GM19395 (cell line): ENCODE data around the gene ALMS1.
"Not testable (repeated sequence)": the region's sequence is repeated elsewhere in the genome, so short reads cannot be mapped to it uniquely, and the experiment has no call there.

Source experiments
- ATAC-seq: cut with Tn5 transposase; IDR thresholded peaks from one replicate; pipeline ENCODE4 v1.9.1; 2021; ENCODE audit warnings: mild to moderate bottlenecking, moderate library complexity; ENCODE audit not compliant: unreplicated experiment

Gene ALMS1, protein sequence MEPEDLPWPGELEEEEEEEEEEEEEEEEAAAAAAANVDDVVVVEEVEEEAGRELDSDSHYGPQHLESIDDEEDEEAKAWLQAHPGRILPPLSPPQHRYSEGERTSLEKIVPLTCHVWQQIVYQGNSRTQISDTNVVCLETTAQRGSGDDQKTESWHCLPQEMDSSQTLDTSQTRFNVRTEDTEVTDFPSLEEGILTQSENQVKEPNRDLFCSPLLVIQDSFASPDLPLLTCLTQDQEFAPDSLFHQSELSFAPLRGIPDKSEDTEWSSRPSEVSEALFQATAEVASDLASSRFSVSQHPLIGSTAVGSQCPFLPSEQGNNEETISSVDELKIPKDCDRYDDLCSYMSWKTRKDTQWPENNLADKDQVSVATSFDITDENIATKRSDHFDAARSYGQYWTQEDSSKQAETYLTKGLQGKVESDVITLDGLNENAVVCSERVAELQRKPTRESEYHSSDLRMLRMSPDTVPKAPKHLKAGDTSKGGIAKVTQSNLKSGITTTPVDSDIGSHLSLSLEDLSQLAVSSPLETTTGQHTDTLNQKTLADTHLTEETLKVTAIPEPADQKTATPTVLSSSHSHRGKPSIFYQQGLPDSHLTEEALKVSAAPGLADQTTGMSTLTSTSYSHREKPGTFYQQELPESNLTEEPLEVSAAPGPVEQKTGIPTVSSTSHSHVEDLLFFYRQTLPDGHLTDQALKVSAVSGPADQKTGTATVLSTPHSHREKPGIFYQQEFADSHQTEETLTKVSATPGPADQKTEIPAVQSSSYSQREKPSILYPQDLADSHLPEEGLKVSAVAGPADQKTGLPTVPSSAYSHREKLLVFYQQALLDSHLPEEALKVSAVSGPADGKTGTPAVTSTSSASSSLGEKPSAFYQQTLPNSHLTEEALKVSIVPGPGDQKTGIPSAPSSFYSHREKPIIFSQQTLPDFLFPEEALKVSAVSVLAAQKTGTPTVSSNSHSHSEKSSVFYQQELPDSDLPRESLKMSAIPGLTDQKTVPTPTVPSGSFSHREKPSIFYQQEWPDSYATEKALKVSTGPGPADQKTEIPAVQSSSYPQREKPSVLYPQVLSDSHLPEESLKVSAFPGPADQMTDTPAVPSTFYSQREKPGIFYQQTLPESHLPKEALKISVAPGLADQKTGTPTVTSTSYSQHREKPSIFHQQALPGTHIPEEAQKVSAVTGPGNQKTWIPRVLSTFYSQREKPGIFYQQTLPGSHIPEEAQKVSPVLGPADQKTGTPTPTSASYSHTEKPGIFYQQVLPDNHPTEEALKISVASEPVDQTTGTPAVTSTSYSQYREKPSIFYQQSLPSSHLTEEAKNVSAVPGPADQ (N-terminal part only)

DNA sequence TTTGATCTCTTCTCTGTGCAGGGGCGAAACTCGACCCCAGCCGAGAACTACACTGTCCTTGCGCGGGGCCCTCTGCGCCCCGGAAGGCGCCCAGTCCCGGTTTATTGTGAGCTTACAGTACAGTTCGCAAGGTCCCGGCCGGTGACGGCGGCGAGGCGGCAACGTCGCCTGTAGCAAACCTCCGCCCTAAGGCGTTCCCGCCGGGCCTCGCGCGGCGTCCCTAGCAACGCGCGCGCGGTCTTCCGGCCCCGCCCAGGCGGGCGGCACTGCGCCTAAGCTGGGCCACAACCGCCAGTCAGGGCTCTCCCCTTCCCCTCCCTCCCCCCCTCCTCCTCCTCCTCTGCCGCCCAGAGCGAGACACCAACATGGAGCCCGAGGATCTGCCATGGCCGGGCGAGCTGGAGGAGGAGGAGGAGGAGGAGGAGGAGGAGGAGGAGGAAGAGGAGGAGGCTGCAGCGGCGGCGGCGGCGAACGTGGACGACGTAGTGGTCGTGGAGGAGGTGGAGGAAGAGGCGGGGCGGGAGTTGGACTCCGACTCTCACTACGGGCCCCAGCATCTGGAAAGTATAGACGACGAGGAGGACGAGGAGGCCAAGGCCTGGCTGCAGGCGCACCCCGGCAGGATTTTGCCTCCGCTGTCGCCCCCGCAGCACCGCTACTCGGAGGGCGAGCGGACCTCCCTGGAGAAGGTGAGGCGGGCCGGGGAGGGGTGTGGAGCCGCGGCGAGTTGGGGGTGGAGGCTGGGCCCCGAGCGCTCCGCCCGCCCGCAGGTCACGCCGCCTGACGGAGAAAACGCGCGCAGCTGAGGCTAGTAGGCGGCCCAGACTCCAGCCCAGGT lies at the start of gene ALMS1:
ALMS1 (plus strand) TSS at position 333 of the 838 bp plus-strand sequence; CDS start at position 366, 33 bp downstream.
- peak; percentile 90 for ATAC-seq

DNA sequence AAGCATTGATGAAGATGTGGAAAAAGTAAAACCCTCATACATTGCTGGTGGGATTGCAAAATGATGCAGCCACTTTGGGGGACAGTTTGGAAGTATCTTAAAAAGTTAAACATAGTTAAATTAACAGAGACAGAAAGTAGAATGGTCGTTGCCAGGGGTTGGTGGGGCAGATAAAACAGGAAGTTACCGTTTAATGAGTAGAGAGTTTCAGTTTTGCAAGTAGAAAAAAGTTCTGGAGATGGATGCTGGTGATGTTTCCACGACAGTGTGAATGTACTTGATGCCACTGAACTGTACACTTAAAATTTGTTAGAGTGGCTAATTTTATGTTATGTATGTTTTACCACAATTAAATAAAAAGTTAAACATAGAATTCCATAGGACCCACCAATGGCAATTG lies 47.8 kb upstream of the ALMS1 start:
- no peak for ATAC-seq

DNA sequence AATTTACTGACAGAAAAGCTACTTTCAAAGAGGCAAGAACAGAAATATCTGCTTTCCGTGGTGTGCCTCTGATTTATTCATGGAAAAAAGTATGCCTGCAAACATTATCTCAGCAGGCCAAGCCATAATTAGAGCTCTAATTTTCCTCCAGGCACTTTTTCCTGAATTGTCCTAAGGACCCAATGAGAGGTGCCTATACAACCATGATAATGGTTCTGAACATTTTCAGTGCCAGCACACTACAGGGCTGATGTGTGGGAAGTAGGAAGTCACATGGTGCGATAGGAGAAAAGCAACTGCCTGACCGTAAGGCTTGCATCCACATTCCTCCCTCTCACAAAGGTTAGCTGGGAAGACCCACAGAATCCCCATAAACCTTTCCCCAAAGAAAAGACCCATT lies 46.4 kb upstream of the ALMS1 start:
- ATAC-seq: no peak

DNA sequence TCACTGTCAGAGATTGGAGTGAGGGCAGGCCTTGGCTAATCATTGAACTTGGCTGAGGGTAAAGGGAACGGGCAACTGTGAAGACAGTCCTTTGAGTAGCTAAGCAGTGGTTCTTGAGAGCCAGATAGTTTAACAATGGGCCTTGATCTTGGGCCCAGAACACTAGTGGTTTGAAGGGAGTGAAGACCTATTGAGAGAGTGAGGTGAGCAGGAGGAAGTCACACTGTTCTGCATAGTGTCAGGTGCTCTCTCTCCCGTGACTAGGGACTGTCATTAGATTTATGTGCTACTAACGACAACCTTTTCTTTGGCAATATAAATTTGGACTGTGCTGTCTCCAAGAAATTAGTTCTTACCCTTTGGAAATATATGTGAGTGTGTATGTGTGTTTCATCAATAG lies 44.6 kb upstream of the ALMS1 start:
- ATAC-seq: no peak

DNA sequence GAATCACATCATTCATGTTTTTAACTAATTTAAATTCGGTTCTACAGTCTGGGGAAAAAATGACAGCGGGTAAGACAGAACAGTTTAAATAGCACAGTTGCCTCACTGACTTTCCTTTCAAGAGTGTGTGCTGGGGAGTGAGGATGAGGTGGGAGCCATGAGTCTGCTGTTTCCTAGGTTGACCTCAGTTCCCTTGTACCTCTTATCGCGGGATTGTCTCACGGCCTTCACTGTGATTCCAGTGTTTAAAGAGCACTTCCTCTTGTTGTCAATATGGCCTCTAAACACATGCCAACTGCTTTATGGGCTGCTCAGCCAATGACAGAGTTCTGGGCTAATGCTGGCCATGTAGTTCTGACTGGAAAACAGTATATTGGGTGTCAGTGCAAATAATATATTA lies 41.6 kb upstream of the ALMS1 start:
- no peak for ATAC-seq

DNA sequence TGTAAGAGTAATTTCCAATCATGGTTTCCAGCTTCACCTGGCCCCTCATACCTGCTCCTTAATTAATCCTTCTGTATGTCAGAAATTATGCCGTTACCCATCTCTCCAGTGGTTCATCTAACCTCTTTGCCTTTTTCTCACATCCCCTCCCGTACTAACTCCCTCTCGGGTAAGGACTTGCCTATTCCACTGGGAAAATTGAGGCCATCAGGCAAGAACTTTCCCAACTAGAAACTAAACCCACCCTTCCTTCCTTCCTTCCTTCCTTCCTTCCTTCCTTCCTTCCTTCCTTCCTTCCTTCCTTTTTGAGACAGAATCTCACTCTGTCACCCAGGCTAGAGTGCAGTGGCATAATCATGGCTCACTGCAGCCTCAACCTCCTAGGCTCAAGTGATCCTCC lies 40.9 kb upstream of the ALMS1 start:
- ATAC-seq: not testable (repeated sequence)

DNA sequence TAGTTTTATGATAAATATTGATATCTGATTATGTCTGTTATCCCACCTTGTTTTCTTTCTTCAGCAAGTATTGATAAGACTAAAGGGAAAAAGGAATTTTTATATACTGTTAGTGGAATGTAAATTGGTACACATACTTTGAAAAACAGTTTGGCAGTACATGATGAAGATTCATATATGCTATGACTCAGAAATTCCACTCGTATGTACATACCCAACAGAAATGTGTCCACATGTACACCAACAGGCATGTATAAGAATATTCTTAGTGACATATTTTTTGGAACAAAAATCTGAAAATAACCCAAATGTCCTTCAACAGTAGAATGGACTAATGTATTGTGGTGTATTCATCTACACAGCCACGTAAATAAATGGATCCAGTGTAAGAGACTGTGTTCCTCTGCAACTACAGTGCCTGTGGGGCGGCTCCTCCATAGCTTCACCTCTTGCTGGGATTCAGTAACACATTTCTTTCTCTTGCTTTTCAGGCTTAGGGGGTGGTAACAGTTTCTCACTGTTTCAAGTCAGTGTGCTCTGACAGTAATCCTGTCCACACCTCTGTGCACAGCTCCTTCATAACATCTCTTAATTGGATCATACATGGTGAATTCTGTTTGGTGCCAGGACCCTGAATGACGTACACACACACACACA lies 35.5 kb upstream of the ALMS1 start:
- ATAC-seq: no peak

DNA sequence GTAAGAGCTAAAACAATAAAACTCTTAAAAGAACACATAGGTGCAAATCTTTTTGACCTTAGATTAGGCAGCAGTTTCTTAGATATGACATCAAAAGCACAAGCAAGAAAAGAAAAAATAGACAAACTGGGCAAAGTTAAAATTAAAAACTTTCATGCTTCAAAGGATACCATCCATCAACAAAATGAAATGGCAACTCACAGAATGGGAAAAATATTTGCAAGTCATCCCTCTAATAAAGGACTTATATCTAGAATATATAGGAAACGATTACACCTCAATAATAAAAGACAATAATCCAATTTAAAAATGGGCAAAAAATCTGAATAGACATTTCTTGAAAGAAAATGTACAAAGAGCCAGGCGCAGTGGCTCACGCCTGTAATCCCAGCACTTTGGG lies 29.5 kb upstream of the ALMS1 start:
- ATAC-seq: no peak

DNA sequence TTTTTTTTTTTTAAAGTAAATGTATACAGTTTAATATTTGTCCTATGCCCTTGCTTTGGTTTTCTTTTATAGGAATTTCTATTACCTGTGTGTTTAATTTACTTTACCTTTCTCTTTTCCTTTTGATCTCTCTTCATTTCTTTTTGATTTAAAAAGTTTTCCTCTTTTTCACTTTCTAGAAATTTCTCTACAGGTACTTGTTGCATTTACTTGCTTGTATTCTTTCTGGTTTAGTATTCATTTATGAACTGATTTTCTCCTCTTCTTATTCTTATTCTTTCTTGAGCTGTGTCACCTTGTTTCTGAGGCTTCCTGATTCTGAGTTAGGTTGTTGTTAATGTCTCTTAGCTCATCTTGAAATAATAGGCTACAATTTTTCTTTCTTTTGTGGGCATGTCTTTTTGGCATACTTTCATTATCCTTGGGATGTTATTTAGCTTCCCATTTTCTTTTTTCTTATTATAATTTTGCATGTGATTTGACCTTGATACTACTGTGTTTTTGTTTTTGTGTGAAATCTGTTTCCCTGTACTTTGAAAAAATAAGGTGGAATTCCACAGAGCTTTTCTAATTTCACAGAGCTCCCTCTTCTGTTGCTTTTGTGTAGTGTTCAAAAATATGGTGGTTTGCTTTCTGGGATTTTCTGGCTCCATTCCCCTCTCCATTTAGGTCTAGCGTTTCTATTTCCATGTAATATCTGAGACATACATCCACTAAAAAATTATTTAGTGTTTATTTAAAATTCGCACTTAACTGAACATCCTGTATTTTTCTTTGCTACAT lies 25.5 kb upstream of the ALMS1 start:
- no peak for ATAC-seq

DNA sequence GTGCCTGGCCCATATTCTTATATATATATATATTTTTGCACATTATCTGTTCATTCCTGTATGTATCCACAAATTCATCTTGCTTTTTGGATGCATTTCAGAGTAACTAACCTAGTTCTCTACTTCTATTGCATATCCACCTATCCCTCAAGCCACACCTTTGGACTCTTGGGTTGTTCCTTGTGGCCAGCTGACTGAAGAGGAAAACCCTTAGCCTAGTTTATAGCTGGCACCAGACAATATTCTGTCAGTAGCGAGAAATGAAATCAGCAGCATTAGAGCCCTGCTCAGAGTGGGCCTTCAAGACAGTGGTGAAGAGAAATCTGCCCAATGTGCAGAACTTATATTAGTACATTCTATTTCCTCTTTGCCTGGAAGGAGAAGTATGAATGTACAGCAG lies 19.6 kb upstream of the ALMS1 start:
- ATAC-seq: no peak

DNA sequence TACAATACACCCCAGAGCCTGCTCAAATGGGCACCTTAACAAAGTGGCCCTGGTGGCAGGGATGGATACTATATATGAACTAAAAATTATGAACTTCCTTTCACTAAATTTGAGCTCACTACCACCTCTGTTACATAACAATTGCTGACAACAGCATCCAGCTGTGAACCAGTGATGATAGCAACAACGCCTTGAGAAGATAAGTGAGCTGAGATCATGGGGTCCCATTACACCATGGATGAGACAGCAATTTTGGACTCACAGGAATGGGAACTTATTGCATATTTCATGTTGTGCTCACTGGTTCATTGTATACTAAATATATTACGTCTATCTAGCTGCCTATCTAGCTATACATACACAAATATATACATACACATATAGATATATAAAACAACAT lies 16.9 kb upstream of the ALMS1 start:
- ATAC-seq: no peak

DNA sequence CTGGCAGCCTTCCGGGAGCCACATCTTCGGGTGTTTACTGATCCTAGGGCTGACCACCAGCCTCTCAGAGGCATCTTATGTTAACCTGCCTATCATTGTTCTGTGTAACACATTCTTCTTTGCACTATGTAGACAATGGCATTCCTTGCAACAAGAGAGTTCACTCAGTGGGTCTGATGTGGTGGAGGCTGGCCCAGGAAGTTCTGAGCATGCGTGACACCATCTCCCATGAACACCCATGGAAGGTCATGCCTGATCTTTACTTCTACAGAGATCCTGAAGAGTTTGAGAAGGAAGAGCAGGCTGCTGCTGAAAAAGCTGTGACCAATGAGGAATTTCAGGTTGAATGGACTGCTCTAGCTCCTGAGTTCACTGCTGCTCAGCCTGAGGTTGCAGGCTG lies 15.3 kb upstream of the ALMS1 start:
- no peak for ATAC-seq

DNA sequence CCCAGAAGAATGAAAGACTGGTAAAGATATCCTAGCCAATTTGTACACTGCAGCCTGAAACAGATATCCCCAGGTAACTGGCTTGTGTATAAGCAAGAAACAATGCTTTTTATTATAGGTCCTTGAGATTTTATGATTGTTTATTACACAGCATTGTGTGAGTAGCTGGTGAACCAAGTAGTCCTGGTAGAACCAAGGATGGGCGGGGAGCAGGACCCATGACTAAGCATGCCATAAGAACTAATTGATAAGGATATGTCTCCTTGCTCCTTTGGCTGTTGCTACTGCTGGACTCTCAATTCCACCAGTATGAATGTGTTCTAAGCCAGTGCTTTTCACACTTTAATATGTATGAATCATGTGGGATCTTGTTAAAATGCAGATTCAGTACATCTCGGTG lies 12.3 kb upstream of the ALMS1 start:
- no peak for ATAC-seq

DNA sequence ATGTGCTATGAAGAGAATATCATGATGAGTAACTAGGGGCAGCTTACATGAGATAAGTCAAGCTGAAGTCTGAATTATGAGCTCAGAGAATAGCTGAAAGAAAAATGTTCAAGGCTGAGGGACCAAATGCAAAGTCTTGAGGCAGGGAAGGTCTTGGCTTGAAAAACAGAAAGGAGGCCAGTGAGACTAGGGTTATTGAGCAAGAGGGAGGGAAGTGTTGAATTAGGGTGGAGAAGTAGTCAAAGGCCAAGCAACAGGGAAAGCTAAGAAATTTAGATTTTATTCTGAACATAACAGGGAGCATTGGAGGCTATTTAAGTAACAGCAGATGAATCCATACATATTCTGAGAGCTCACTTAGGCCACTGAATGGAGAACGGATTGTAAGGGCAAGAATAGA lies 11.4 kb upstream of the ALMS1 start:
- no peak for ATAC-seq

DNA sequence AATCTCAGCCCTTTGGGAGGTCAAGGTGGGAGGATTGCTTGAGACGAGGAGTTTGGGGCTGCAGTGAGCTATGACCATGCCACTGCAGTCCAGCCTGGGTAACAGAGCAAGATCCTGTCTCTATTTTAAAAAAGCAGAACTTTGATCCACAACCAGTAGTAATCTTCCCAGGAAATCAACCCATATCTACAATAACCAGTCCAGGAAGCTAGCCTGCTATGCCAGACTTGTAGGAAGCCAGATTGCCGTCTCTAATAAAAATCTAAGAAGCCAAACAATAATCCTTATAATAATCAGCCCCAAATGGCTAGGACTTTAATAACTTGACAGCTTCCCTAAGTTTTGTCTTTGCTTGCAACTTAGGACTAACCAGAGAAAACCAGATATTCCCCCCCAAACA lies 9.0 kb upstream of the ALMS1 start:
- ATAC-seq: no peak

DNA sequence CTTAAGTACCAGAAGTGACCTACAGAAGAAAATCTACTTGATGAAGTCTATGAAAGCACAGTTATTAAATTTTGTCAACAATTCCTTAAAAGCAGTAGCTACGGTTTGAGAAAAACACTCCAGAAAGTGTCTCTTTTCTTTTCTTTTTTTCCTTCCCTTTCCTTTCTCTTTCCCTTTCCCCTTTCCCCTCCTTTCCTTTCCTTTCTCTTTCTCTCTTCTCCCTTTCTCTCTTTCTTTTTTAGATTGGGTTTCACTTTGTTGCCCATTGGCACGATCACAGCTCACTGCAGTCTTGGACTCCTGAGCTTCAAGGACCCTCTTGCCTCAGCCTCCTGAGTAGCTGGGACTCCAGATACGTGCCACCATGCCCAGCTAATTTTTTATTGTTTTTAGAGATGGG lies 2.6 kb upstream of the ALMS1 start:
- no peak for ATAC-seq

DNA sequence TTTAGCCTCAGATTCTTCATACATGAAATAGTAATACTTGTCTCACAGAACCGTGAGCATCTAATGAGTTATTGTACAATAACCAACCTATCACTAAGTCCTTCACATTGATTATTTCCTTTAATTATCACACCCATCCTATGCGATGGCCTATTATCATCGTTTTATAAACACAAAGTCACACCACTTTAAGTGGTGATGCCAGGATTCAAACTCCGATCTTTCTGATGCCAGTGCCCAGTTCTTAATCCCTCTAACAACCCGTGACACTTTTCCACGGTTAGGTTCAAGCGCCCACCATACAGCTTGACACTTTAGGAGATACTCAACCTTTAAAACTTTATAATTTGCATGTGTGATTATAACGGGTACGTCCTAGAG lies 523 bp upstream of the ALMS1 start:
- ATAC-seq: no peak

DNA sequence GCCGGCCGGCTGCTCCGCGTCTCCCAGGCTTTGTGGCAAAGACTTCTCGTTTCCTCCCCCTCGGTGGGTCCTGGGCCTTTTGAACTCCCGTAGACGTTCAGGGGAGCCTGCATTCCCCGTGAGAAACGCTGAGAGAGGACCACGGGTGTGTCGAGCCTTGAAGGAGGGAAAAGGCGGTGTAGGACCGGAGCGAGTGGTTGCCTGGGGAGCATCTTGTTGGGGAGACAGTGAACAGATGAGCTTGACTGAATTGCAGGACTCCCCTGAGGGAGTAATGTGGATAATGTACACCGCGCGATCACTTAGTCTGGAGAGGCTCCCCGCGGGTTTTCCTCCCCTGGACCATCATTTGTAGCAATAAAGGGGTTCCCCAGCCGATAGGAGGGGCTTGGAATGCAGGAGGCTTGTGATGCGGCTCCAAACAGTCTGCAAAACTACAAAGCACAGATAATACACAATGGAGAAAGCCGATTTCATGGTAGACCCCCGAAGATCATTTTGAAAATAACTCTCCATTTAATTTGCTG lies 769 bp downstream of the ALMS1 start:
- ATAC-seq: peak; percentile 15
